A673 (cell line): Measurements from ENCODE around the gene ANKS1B.

ENCODE experiments used
- CTCF ChIP-seq: fragments of 300-800, 200-600 bp; sonication (generic); conservative IDR thresholded peaks from 2 replicates; pipeline ENCODE4 v1.5.1; 2017; ENCODE audit warnings: low read depth, mild to moderate bottlenecking, antibody characterized with exemption, low read length, moderate library complexity, mixed read lengths
- EZH2 ChIP-seq: fragments of 200-600 bp; sonication (generic); IDR thresholded peaks from 2 replicates; pipeline ENCODE4 v1.6.1; 2017; ENCODE audit warnings: borderline replicate concordance, low read depth, mild to moderate bottlenecking, mixed read lengths, antibody characterized with exemption, low read length; ENCODE audit not compliant: poor library complexity, severe bottlenecking

- TF ChIP-seq CTCF: no peak
- TF ChIP-seq EZH2: no peak
These were observed 1211.9 kb downstream of the ANKS1B start for GRCh38 chr12:98772818-98773217.
